Measurements from ENCODE around the gene HNRNPA3.
"Not testable (repeated sequence)": the region's sequence is repeated elsewhere in the genome, so short reads cannot be mapped to it uniquely, and the experiment has no call there.

HNRNPA3 gene

DNA sequence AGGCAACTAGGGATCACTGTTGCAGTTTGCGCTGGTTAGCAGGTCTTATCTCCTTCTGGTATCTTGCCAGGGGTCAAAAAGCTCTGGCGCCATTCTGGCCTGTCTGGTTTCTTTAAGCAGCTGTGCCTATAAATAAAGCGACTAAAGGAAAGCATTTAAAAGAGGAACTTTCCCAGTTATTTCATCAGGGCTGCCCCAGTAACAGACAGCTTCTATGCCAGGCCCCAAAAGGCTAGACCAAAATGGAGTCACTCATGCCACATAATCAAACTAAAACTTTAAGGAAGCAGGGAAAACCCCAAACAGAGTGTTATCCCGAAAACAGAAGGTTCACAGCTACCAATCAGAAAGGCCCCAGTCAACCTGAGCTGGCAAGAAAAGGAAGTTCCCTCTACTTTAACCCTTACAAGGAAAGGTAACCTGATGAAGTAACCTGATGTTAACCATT, 41.2 kb upstream of the HNRNPA3 start:
- no peak for TF ChIP-seq CTCF (IDR thresholded peaks at IDR 0.05; ENCODE audit: extremely low read depth, missing control alignments)
- no peak for DNase-seq (ENCODE audit: low spot score)

- no peak for DNase-seq (ENCODE audit: low spot score)
- TF ChIP-seq CTCF (IDR thresholded peaks at IDR 0.05; ENCODE audit: extremely low read depth, missing control alignments) = no peak
Measured at GRCh38 chr2:177172034-177172880, 40.3 kb upstream of the HNRNPA3 start.

DNA sequence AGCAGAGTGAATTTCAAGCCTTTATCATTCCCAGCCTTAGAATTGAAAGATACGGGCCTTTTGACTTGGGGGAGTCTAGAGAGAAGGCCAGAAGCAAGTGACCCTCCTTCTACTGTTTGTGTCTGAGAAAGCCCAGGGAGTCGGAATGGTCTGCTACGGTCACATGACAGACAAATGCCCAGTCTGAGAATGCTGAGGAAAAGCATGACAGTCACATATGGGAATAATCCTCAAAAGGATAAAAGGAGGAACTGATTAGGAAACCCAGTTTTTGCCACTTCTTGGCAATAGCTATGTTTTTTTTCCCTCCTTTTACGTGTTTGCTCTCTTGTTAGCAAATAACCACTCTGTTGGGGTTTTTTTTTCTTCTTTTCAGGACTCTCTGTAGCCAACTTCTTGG, 38.1 kb upstream of the HNRNPA3 start:
- TF ChIP-seq CTCF (IDR thresholded peaks at IDR 0.05; ENCODE audit: extremely low read depth, missing control alignments) = no peak
- DNase-seq (ENCODE audit: low spot score) = no peak

GRCh38 chr2:177175917-177176668, 36.5 kb upstream of the HNRNPA3 start:
- no peak for TF ChIP-seq CTCF (IDR thresholded peaks at IDR 0.05; ENCODE audit: extremely low read depth, missing control alignments)
- DNase-seq (ENCODE audit: low spot score) = no peak

DNA sequence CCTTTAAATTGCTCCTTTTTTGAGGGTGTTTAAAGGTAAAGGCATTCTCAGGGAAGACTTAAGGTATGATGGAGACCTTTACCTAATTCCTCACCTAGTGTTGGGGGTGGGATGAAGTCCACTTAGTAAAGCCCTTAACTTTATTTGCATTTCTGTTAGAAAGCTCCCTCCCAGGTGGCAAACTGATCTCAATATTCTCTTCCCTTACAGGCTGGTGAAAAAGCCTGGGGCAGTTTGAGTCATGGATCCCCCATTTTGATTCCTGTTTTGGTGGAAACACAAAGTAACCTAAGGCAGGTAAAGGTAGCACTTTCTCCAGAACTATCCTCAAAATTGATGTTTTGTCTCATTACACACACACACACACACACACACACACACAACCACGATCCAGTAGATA, 33.8 kb upstream of the HNRNPA3 start:
- no peak for DNase-seq (ENCODE audit: low spot score)
- TF ChIP-seq CTCF (IDR thresholded peaks at IDR 0.05; ENCODE audit: extremely low read depth, missing control alignments) = no peak

- no peak for DNase-seq (ENCODE audit: low spot score)
- no peak for TF ChIP-seq CTCF (IDR thresholded peaks at IDR 0.05; ENCODE audit: extremely low read depth, missing control alignments)
Measured at GRCh38 chr2:177179227-177179626, 33.4 kb upstream of the HNRNPA3 start.

GRCh38 chr2:177179671-177180070, 32.9 kb upstream of the HNRNPA3 start:
- not testable (repeated sequence) for DNase-seq (ENCODE audit: low spot score)
